ENCODE measurements around the gene ZNF618. TPM values are rescaled to one million over a fixed set of nuclear protein-coding genes. Genes with fewer than 3 reads are reported as not detected.

ZNF618 gene
- total RNA-seq, 2 donors from 2014 or later = 3.1 to 3.3 TPM

- H3K27me3 ChIP-seq = no peaks in the 10 kb centered on the region
- H3K9me3 ChIP-seq = no peaks in the 10 kb centered on the region
- no peak for TF ChIP-seq CTCF (IDR thresholded peaks at IDR 0.05)
- DNase-seq = no peak
- intact Hi-C loops (cut with DNase I) = no loop called here
- H3K4me1 ChIP-seq = no peaks in the 10 kb centered on the region
- H3K9ac ChIP-seq (ENCODE audit: low read depth in 2 of 2, low read length in 2 of 2) = no peak overlapping the region
- H3K27ac ChIP-seq = no peak overlapping the region
- H3K4me3 ChIP-seq = no peak overlapping the region
- no peaks in the 10 kb centered on the region for H3K36me3 ChIP-seq
These were observed 17.8 kb upstream of the ZNF618 start for GRCh38 chr9:113858282-113858681.

GRCh38 chr9:113863345-113863744 is 12.8 kb upstream of the ZNF618 start:
- Histone ChIP-seq H3K27me3 (no peaks in the 10 kb centered on the region), H3K9me3 (no peaks in the 10 kb centered on the region), H3K36me3 (no peaks in the 10 kb centered on the region), H3K9ac (ENCODE audit: low read depth in 2 of 2, low read length in 2 of 2) (no peak overlapping the region), H3K4me1 (no peaks in the 10 kb centered on the region), H3K4me3 (no peak overlapping the region), H3K27ac (no peak overlapping the region)
- no peak for DNase-seq
- intact Hi-C loops (cut with DNase I) = no loop called here
- no peak for TF ChIP-seq CTCF (IDR thresholded peaks at IDR 0.05)

- DNase-seq = no peak
- Histone ChIP-seq H3K9me3 (no peaks in the 10 kb centered on the region), H3K4me3 (no peak overlapping the region), H3K4me1 (no peaks in the 10 kb centered on the region), H3K9ac (ENCODE audit: low read depth in 2 of 2, low read length in 2 of 2) (no peak overlapping the region), H3K27me3 (no peaks in the 10 kb centered on the region), H3K36me3 (no peaks in the 10 kb centered on the region), H3K27ac (no peak overlapping the region)
- intact Hi-C loops (cut with DNase I) = no loop called here
- no peak for TF ChIP-seq CTCF (IDR thresholded peaks at IDR 0.05)
These were observed 7.6 kb upstream of the ZNF618 start for GRCh38 chr9:113868501-113868900.

- Histone ChIP-seq H3K36me3 (no peaks in the 10 kb centered on the region), H3K4me3 (no peak overlapping the region), H3K9ac (ENCODE audit: low read depth in 2 of 2, low read length in 2 of 2) (no peak overlapping the region), H3K4me1 (no peaks in the 10 kb centered on the region), H3K9me3 (no peaks in the 10 kb centered on the region), H3K27ac (no peak overlapping the region), H3K27me3 (no peaks in the 10 kb centered on the region)
- no peak for TF ChIP-seq CTCF (IDR thresholded peaks at IDR 0.05)
- intact Hi-C loops (cut with DNase I) = no loop called here
- no peak for DNase-seq
These were observed 3.5 kb upstream of the ZNF618 start for GRCh38 chr9:113872485-113873143.

GRCh38 chr9:113873446-113873845 is 2.7 kb upstream of the ZNF618 start:
- DNase-seq = no peak
- no peaks in the 10 kb centered on the region for H3K36me3 ChIP-seq
- no peaks in the 10 kb centered on the region for H3K4me1 ChIP-seq
- TF ChIP-seq CTCF (IDR thresholded peaks at IDR 0.05) = no peak
- H3K4me3 ChIP-seq = no peak overlapping the region
- no peak overlapping the region for H3K27ac ChIP-seq
- intact Hi-C loops (cut with DNase I) = no loop called here
- no peaks in the 10 kb centered on the region for H3K27me3 ChIP-seq
- H3K9me3 ChIP-seq = no peaks in the 10 kb centered on the region
- no peak overlapping the region for H3K9ac ChIP-seq (ENCODE audit: low read depth in 2 of 2, low read length in 2 of 2)
